A549 (cell line): ENCODE results near the gene LAMC1. TPM values are rescaled to one million over a fixed set of nuclear protein-coding genes. Genes with fewer than 3 reads are reported as not detected.

Experiments
- ATAC-seq, 2 experiments: fragments of 200-7000 bp in 1 of 2; fragments of >200 bp in 1 of 2; cut with Nextera tagmentation in 1 of 2; cut with Tn5 transposase in 1 of 2; 3 replicates each; pipeline versions ENCODE4 v1.8.0 to v1.9.1; 2018 to 2020; ENCODE audit warnings: mild to moderate bottlenecking in 1 of 2, moderate library complexity in 1 of 2
- CTCF ChIA-PET: fragments of 300-600 bp; sonication (Branson Sonifier 250); formaldehyde crosslinking; extraction: SDS; loops from one replicate; lab custom pipeline; 2021; ENCODE audit warnings: antibody characterized with exemption, inconsistent platforms; lab: Yijun Ruan, JAX
- POLR2A ChIA-PET: fragments of 350-600 bp; formaldehyde crosslinking; extraction: SDS; loops from one replicate; lab custom pipeline; 2021; ENCODE audit warnings: antibody characterized with exemption, inconsistent platforms; lab: Yijun Ruan, JAX
- DNase-seq, 2 experiments: peaks; one replicate each; pipeline versions ENCODE4 v3.0.0 to v3.0.0-alpha.2; 2011 to 2016; ENCODE audit warnings: low read depth in 1 of 2, low spot score in 1 of 2
- FAIRE-seq: peaks from 2 replicates; lab custom pipeline; 2011; peaks lifted over from hg19 to GRCh38; lab: Jason Lieb, UNC
- H3K27ac ChIP-seq, 2 experiments: fragments of >200 bp; sonication (Bioruptor Twin); formaldehyde crosslinking; 3 replicates each; pipeline ENCODE4 v1.5.1; 2016 to 2017
- H3K4me1 ChIP-seq: fragments of >200 bp; sonication (Bioruptor Twin); formaldehyde crosslinking; 3 replicates; pipeline ENCODE4 v1.6.1; 2016
- H3K4me2 ChIP-seq: fragments of >200 bp; sonication (Bioruptor Twin); formaldehyde crosslinking; 3 replicates; pipeline ENCODE4 v1.6.1; 2016
- H3K4me3 ChIP-seq: fragments of >200 bp; sonication (Bioruptor Twin); formaldehyde crosslinking; 3 replicates; pipeline ENCODE4 v1.5.1; 2016
- H3K9me3 ChIP-seq: fragments of >200 bp; sonication (Bioruptor Twin); formaldehyde crosslinking; 3 replicates; pipeline ENCODE4 v1.6.1; 2016
- BHLHE40 ChIP-seq: IDR thresholded peaks from 2 replicates; pipeline ENCODE4 v1.6.1; 2012; ENCODE audit warnings: low read depth, low read length, inconsistent platforms
- CBX2 ChIP-seq: fragments of 200-600 bp; sonication (generic); IDR thresholded peaks from 2 replicates; pipeline ENCODE4 v1.6.1; 2016; ENCODE audit warnings: low read depth, mild to moderate bottlenecking, borderline replicate concordance
- CBX8 ChIP-seq: fragments of 200-600 bp; sonication (generic); IDR thresholded peaks from 2 replicates; pipeline ENCODE4 v1.6.1; 2016
- CEBPB ChIP-seq, 2 experiments: fragments of >200 bp in 1 of 2; sonication (Bioruptor Twin) in 1 of 2; formaldehyde crosslinking in 1 of 2; IDR thresholded peaks; 2 replicates each; pipeline ENCODE4 v1.6.1; 2012 to 2016
- CHD2 ChIP-seq: fragments of 150-350 bp; IDR thresholded peaks from 2 replicates; pipeline ENCODE4 v1.6.1; 2014; ENCODE audit warnings: low read length; ENCODE audit not compliant: partially characterized antibody
- CHD4 ChIP-seq: fragments of 200-600 bp; sonication (generic); IDR thresholded peaks from 2 replicates; pipeline ENCODE4 v1.6.1; 2016; ENCODE audit warnings: antibody characterized with exemption, mild to moderate bottlenecking, borderline replicate concordance
- E2F6 ChIP-seq: IDR thresholded peaks from 2 replicates; pipeline ENCODE4 v1.6.1; 2012; ENCODE audit warnings: low read depth, borderline replicate concordance
- EHF ChIP-seq: fragments of 250-450 bp; sonication (Bioruptor Pico); IDR thresholded peaks from 2 replicates; pipeline ENCODE4 v1.5.0; 2020; ENCODE audit warnings: mild to moderate bottlenecking
- EP300 ChIP-seq, 2 experiments: fragments of >200 bp; sonication (Bioruptor Twin); formaldehyde crosslinking; IDR thresholded peaks; 2 replicates in 1 of 2; 3 replicates in 1 of 2; pipeline ENCODE4 v1.6.1; 2016 to 2017
- ESRRA ChIP-seq: fragments of 150-350 bp; IDR thresholded peaks from 2 replicates; pipeline ENCODE4 v1.6.1; 2014; ENCODE audit warnings: mild to moderate bottlenecking, low read length, borderline replicate concordance
- FOSB ChIP-seq: fragments of 250-450 bp; sonication (Bioruptor Pico); IDR thresholded peaks from 2 replicates; pipeline ENCODE4 v1.5.0; 2020; ENCODE audit warnings: mild to moderate bottlenecking, moderate library complexity
- FOSL2 ChIP-seq, 2 experiments: fragments of 450-650 bp in 1 of 2; fragments of >200 bp in 1 of 2; sonication (Bioruptor Twin) in 1 of 2; formaldehyde crosslinking; IDR thresholded peaks; 2 replicates each; pipeline versions ENCODE4 v1.5.0 to v1.6.1; 2016 to 2020; ENCODE audit warnings: mild to moderate bottlenecking in 1 of 2, moderate library complexity in 1 of 2
- HDAC2 ChIP-seq: fragments of 200-600 bp; sonication (generic); IDR thresholded peaks from 2 replicates; pipeline ENCODE4 v1.6.1; 2016
- HOXB13 ChIP-seq: fragments of 250-450 bp; sonication (Bioruptor Pico); IDR thresholded peaks from 2 replicates; pipeline ENCODE4 v1.5.0; 2020; ENCODE audit warnings: low read depth, mild to moderate bottlenecking, moderate library complexity
- JUN ChIP-seq, 2 experiments: fragments of >200 bp; sonication (Bioruptor Twin); formaldehyde crosslinking; IDR thresholded peaks; 2 replicates in 1 of 2; 3 replicates in 1 of 2; pipeline ENCODE4 v1.6.1; 2016 to 2017
- KDM5A ChIP-seq: fragments of 200-600 bp; sonication (generic); IDR thresholded peaks from 2 replicates; pipeline ENCODE4 v1.6.1; 2016; ENCODE audit warnings: antibody characterized with exemption, mild to moderate bottlenecking
- MAFK ChIP-seq: fragments of 450-650 bp; IDR thresholded peaks from 2 replicates; pipeline ENCODE4 v1.6.1; 2014; ENCODE audit not compliant: partially characterized antibody
- NFE2L2 ChIP-seq: fragments of 150-350 bp; conservative IDR thresholded peaks from 2 replicates; pipeline ENCODE4 v1.6.1; 2014; ENCODE audit warnings: low read length
- REST ChIP-seq: fragments of 200-600 bp; sonication (generic); IDR thresholded peaks from 2 replicates; pipeline ENCODE4 v1.6.1; 2016; ENCODE audit warnings: antibody characterized with exemption, mild to moderate bottlenecking, moderate library complexity
- TFCP2L1 ChIP-seq: fragments of 250-450 bp; sonication (Bioruptor Pico); IDR thresholded peaks from 2 replicates; pipeline ENCODE4 v1.5.0; 2021; ENCODE audit warnings: mild to moderate bottlenecking
- ZC3H11A ChIP-seq: fragments of 450-650 bp; IDR thresholded peaks from 2 replicates; pipeline ENCODE4 v1.6.1; 2014; ENCODE audit warnings: antibody characterized with exemption, mild to moderate bottlenecking
- ZFP36 ChIP-seq: fragments of 450-650 bp; IDR thresholded peaks from 2 replicates; pipeline ENCODE4 v1.6.1; 2014; ENCODE audit warnings: borderline replicate concordance; ENCODE audit not compliant: partially characterized antibody
- WGBS: methylation state at CpG from one replicate; pipeline ENCODE4 v1.1.6; 2017; ENCODE audit errors: missing lambda C conversion rate; 5-methylcytosine and 5-hydroxymethylcytosine counted together
- polyA plus RNA-seq, 4 experiments: library from polyadenylated mRNA; depleted of rRNA in 3 of 4; stranded (reverse); fragments of >200 nt; fragmentation: RNase III in 1 of 4; extraction: RNeasy Plus Mini Kit Qiagen cat#74134 plus additional on column Dnase treatment in 1 of 4; gene quantifications; 2 replicates in 3 of 4; 3 replicates in 1 of 4; pipeline ENCODE4 v1.2.3, GENCODE V29; 2011 to 2017
- TF ChIP-seq, protein P1 (sequence below): fragments of 450-650 bp; IDR thresholded peaks from 2 replicates; pipeline ENCODE4 v1.6.1; 2014; ENCODE audit warnings: antibody characterized with exemption
- TF ChIP-seq, protein P2 (sequence below): fragments of >200 bp; sonication (Bioruptor Twin); formaldehyde crosslinking; IDR thresholded peaks from 3 replicates; pipeline ENCODE4 v1.6.1; 2016
- TF ChIP-seq, protein P3 (sequence below): IDR thresholded peaks from 2 replicates; pipeline ENCODE4 v1.6.1; 2012
- TF ChIP-seq, protein P4 (sequence below): fragments of 250-450 bp; sonication (Bioruptor Pico); IDR thresholded peaks from 2 replicates; pipeline ENCODE4 v1.5.0; 2021; ENCODE audit warnings: mild to moderate bottlenecking, moderate library complexity, borderline replicate concordance

LAMC1 gene
- polyA plus RNA-seq, 2 of the 4 experiments (the other 2 are of a cell fraction): 93.7 to 152 TPM

DNA sequence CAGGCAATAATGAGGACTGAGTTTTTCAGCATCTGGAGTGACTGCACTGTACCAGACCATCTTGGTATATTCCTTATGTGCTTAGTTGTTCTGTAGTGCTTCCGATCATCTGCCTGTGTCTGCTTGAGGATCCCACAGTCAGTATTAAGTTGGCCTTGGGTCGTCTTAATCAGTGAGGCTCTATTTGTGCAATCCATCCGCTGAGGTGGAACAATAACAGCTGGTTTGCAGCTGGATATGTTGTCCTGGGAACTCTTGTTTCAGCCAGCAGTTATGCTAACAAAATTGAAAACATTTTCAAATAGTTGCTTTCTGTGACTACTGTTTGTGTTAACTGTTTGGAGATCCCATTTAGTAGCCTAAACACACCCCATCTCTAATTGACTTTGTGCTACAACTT lies 73.7 kb downstream of the LAMC1 start:
- POLR2A ChIA-PET: no interaction called here
- TF ChIP-seq, protein P1, sequence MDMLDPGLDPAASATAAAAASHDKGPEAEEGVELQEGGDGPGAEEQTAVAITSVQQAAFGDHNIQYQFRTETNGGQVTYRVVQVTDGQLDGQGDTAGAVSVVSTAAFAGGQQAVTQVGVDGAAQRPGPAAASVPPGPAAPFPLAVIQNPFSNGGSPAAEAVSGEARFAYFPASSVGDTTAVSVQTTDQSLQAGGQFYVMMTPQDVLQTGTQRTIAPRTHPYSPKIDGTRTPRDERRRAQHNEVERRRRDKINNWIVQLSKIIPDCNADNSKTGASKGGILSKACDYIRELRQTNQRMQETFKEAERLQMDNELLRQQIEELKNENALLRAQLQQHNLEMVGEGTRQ: no peak
- TF ChIP-seq, protein P2, sequence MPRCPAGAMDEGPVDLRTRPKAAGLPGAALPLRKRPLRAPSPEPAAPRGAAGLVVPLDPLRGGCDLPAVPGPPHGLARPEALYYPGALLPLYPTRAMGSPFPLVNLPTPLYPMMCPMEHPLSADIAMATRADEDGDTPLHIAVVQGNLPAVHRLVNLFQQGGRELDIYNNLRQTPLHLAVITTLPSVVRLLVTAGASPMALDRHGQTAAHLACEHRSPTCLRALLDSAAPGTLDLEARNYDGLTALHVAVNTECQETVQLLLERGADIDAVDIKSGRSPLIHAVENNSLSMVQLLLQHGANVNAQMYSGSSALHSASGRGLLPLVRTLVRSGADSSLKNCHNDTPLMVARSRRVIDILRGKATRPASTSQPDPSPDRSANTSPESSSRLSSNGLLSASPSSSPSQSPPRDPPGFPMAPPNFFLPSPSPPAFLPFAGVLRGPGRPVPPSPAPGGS: no peak
- TF ChIP-seq CHD2 (no peak), CBX2 (no peak), HDAC2 (no peak), FOSB (no peak), BHLHE40 (no peak), KDM5A (no peak), CHD4 (no peak)
- CTCF ChIA-PET: no interaction called here
- FAIRE-seq: no peak
- Histone ChIP-seq H3K4me3 (no peak overlapping the region), H3K27ac (no peak overlapping the region), H3K4me1 (peaks cover 49% of the 10 kb centered on the region), H3K9me3 (no peaks in the 10 kb centered on the region), H3K4me2 (peak overlapping the region; percentile 31; the same call in 2 of the 3 replicates)
- DNase-seq: no peak
- 86% methylated on average over 3 of the region's 3 CpGs for WGBS
- ATAC-seq: no peak

- no peak for DNase-seq
- peak overlapping the region; percentile 31 for H3K4me2 ChIP-seq
- FAIRE-seq: no peak
- H3K4me1 ChIP-seq: peaks cover 49% of the 10 kb centered on the region
- POLR2A ChIA-PET: no interaction called here
- TF ChIP-seq FOSL2 (IDR thresholded peaks at IDR 0.05): no peak
- TF ChIP-seq FOSL2 (CRISPR knock-in tag; IDR thresholded peaks at IDR 0.05): no peak
- no peak for TF ChIP-seq REST
- TF ChIP-seq HOXB13 (CRISPR knock-in tag): no peak
- no peak for TF ChIP-seq ZFP36
- no peak for TF ChIP-seq CBX8
- TF ChIP-seq, protein P3, sequence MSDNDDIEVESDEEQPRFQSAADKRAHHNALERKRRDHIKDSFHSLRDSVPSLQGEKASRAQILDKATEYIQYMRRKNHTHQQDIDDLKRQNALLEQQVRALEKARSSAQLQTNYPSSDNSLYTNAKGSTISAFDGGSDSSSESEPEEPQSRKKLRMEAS: no peak
- TF ChIP-seq E2F6: no peak
- no peak for TF ChIP-seq ZC3H11A
- no peak for TF ChIP-seq NFE2L2
- TF ChIP-seq CEBPB (IDR thresholded peaks at IDR 0.05): no peak
- TF ChIP-seq ESRRA: no peak
- TF ChIP-seq TFCP2L1: no peak
- no peak for TF ChIP-seq EHF
- TF ChIP-seq JUN (IDR thresholded peaks at IDR 0.05): no peak
- TF ChIP-seq, protein P4, sequence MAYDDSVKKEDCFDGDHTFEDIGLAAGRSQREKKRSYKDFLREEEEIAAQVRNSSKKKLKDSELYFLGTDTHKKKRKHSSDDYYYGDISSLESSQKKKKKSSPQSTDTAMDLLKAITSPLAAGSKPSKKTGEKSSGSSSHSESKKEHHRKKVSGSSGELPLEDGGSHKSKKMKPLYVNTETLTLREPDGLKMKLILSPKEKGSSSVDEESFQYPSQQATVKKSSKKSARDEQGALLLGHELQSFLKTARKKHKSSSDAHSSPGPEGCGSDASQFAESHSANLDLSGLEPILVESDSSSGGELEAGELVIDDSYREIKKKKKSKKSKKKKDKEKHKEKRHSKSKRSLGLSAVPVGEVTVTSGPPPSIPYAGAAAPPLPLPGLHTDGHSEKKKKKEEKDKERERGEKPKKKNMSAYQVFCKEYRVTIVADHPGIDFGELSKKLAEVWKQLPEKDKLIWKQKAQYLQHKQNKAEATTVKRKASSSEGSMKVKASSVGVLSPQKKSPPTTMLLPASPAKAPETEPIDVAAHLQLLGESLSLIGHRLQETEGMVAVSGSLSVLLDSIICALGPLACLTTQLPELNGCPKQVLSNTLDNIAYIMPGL (CRISPR knock-in tag): no peak
- TF ChIP-seq EP300 (IDR thresholded peaks at IDR 0.05): no peak
- no peak for TF ChIP-seq MAFK
- peak overlapping the region in 1 of 2 experiments; percentile 31; a peak in 1 of 6 replicates for H3K27ac ChIP-seq
- H3K9me3 ChIP-seq: no peaks in the 10 kb centered on the region
- H3K4me3 ChIP-seq: no peak overlapping the region
- CTCF ChIA-PET: no interaction called here
- no peak for ATAC-seq
- WGBS: 73% methylated on average over 3 of the region's 3 CpGs
These were observed 74.3 kb downstream of the LAMC1 start for GRCh38 chr1:183097438-183098051.
